ENCODE measurements around the gene CHPF2.
A peak's percentile ranks its signal among the peaks of the same experiment; 100 is the strongest.

The CHPF2 gene

DNA sequence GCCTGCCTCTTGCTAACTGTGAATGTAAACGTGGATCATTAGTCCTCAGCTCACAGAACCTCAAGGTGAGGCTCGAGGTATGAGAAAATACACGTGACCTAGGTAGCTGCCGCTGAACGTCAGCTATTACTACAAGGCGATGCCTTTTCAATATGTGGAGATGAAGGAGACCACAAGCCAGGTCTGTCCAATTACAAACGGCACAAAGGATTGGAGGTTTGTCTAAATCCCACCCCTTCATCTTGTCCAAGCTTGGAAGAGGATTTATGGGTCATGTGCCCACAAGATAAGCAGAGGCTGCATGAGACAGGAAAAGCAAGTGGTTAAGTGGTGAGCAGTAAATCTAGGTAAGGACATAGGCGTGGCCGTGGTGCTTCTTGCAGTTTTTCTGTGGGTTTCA lies 25.4 kb upstream of the CHPF2 start:
- DNase-seq (ENCODE audit: low read depth): no peak

DNA sequence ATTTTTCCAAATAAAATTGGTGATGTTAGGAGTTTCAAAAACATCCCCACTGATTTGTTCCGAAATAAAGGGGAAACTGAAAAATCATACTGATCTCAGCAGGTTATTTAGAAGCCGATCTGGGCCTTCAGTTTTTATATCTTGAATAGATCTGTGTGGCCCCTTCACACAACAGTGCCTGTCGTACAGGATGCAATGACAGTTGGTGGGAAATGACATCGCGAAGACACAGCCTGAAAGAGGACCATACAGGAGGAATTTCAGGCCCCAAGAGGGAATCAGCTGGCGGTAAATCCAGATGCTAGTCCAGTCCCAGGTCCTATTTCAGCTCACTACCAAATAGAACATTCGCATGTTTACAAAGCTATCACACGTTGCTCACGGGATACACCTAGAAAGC lies 25.0 kb upstream of the CHPF2 start:
- no peak for DNase-seq (ENCODE audit: low read depth)

DNA sequence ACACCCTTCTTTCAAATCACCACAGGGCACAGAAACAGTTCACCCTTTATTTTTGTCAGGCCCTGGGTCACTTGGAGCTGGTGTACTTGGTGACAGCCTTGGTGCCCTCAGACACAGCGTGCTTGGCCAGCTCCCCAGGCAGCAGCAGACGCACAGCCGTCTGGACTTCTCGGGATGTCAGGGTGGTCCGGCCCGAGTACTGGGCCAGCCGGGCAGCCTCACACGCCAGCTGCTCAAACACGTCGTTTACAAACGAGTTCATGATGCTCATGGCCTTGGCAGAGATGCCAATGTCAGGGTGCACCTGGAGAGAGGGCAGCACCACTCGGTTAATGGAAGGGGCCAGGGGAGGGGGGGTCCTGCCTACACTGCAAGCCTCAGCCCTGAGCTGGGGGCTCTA lies 24.5 kb upstream of the CHPF2 start:
- no peak for DNase-seq (ENCODE audit: low read depth)

DNA sequence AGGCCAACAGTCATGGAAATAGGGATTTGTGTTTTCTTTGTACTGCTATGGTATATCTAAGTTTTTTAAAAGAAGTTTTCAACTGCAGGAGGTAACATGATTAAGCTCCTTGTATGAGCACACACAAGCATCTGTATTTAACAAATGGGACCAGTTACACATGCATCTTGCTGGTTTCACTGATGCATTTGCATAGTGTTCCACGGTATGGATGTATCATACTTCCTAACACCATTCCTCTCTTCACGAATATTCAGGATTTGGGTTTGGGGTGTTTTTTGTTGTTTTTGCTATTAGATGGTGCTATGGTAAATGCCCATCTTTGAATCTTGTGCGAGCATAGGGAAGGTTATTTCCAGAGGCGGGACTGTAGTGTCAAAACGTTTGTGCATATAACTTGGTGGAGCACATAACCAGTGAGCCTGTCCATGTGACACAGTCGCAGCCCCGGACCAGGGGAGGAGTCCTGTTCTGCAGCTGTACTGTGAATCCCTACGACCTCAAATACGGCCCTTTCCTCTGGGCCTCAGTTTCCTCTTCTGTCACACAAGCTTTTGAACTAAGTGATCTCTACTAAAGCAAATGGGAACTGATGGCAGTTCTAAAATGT lies 23.9 kb upstream of the CHPF2 start:
- DNase-seq (ENCODE audit: low read depth): no peak

DNA sequence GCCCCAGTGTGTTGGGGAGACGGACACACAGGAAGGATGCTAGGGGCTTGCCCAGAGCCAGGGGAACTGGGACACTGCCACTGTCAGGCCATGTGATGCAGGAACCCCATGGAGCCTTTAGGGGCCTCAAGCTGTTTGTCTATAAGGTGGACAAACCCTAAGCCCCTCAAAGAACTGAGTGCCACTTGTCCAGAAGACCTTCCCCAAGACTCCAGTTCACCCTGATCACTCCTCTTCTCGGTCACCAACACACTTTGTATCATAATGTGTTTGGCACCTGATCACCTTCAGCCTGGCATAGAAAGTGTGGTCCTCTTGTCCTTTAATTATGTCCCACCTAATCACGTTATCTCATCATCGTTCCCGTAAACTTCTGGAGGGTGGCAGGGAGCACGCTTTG lies 22.7 kb upstream of the CHPF2 start:
- no peak for DNase-seq (ENCODE audit: low read depth)

DNA sequence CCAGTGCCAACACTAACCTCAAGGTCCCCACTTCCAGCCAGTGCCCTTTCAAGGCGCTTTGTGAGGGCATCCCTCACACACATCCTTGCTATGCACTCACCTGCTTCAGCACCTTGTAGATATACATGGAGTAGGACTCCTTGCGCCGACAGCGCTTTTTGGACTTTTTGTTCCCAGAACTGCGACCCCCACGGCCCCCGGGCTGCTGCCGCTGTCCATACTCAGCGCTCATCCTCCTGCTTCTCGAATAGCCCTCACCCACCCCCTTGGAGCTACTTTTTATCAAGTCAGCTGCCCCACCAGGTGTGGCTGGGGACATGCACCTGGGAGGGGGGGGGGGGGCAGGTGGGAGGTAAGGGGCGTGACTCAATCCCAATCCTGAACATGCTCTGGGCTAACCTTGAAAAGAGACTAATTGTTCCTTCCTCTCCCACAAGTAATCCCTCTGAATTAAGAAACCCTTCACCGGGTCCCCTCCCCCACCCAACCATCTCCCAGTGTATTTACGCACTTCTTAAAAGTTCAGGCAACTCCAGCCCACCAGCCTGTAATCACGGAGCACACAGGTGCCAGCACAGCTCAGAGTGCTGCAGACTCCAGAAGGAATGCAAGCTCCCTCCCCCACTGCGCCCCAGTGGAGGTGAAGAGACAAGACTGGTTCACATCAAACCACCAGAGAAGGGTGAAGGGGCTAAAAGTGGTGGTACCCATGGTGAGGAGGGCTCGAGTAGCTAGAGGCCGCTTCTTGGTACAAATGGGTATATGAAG lies 22.0 kb upstream of the CHPF2 start, which contains the start of gene H2BK1:
Gene H2BK1, minus strand, starts transcription at position 402 of the 768 bp plus-strand sequence. Its CDS starts 170 bp downstream, at position 232.
- no peak for DNase-seq (ENCODE audit: low read depth)

DNA sequence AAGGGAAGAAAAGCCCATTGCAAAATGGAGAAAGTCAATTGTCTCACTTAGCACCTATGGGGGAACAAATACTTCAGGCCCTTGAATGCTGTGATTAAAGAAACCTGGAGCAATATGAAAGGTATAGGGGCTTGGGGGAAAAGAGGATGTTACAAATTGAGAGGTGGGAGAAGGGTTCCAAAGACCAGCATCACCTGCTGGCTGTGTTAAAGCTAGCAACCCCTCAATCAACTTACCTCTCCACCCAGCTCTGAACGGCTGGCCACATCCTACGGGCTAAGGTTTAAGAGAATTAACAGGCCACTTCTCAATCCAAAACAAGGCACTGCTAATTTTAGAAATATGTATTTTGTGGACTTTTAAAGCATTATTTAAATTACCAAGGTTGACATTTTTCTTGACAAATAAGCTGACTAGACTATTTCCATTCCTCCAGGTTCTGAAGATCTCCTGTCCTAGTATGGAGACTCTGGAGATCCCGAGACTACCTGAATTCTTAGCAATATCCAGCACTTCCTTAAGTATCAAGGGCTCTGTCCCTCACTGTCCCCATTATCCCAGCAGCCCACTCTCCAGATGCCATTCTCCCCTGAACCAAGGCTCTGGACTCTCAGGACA lies 21.0 kb upstream of the CHPF2 start:
- DNase-seq (ENCODE audit: low read depth): no peak

DNA sequence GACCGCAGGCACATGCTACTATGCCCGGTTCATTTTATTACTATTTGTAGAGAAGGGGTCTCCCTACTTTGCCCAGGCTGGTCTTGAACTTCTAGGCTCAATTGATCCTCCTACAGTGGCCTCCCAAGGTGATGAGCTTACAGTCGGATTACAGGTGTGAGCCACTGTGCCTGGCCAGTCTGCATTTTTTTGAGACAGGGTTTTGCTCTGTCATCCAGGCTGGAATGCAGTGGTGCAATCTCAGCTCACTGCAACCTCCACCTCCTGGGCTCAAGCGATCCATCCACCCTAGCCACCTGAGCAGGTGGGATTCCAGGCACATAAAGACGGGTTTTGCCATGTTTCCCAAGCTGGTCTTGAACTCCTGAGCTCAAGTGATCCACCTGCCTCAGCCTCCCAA lies 19.7 kb upstream of the CHPF2 start:
- no peak for DNase-seq (ENCODE audit: low read depth)

DNA sequence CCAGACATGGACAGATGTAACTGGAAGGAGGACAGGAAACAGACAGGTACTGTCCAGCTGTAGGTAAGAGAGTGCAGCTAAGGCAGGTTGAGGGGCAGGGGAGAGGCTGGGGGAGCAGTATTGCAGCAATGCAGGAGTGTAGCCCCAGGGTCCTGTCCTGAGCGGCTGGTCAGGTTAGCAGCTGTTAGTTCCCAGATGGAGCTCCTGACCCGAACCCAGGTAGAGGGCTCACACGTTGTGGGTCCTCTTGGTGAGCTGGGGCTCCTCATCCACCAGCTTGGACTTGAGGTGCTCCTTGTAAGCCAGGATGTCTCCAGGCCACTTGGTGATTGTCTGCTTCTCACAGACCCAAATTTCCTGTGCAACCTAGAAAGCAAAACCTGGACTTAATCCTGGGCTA lies 18.5 kb upstream of the CHPF2 start:
- DNase-seq (ENCODE audit: low read depth): no peak

DNA sequence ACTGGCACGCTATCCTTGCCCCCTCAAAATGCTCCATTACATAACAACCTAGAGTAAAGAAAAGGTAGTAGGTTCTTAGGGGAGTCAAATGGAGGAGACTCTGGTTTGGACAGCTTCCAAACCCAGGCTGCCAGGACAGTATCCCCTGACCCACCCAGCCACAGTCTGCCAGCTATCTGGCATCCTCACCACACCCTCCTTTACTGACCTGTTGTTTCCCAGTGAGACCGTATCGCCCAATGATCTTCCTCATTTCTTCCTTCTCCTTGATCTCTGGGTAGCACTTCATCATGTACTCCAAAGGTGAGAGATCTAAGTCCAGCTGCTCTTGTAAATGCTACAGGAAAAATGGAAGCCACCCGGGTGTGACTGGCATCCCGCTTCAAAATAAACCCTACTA lies 16.9 kb upstream of the CHPF2 start:
- DNase-seq (ENCODE audit: low read depth): no peak

DNA sequence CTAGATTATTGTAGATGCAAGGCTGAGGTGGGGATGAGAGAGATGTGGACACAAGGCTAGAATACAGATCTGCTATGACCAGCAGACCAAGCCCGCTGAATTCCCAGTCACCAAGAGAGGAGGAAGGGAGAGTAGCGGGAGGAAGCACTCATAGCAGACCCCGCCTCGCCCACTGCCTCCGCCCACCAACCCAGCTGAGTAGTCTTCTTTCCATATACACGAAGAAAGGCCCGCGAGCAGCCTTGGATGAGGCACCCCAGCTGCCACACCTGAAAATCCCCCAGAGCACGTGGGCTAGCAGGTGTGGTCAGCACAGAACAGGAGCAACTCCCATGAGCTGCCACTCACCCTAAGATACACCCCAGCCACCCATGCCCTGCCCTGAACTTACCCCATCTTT lies 14.1 kb upstream of the CHPF2 start:
- no peak for DNase-seq (ENCODE audit: low read depth)

DNA sequence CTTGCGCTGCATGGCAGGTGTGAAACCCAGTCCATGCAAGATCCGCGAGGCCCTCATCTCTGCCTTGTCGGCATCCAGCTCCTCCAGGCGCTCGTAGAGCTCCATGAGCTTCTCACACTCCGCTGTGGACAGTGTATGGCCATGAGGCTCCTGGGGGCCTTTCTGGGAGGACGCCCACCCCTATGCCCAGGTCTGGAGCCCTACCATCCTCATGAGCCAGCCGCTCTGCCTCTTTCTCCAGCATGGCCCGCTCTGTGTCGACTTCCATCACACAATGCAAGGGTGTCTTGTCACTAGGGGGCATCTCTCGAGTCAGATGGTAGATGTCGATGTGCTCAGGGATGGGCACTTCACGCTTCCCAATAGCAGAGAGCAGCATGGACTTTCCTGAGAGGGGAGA lies 8.6 kb upstream of the CHPF2 start:
- no peak for DNase-seq (ENCODE audit: low read depth)

DNA sequence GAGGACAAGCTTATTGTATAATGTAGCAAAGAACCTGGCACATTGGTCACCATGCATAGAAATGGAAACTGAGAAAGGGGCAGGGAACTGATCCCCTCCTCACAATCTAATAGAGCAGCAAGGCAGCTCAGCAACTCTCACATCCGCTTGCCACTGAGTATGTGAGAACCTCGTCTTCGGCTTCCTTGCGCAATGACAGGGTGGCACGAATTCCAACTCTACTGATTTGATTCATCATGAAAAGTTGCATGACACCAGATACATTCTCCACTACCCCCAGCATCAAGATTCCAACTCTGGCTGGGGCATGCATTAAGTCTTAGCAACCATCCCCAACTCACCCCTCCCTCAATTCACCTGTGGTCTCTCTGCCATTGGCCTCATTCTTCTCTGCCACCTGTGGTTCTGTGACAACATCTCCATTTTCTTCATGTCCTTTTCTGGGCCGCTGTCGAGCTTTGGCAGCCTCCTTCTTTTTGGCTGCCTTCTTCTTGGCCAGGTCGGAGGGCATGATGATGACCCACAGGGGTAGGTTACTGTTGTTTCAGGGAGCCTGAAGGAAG lies 6.3 kb upstream of the CHPF2 start:
- no peak for DNase-seq (ENCODE audit: low read depth)

DNA sequence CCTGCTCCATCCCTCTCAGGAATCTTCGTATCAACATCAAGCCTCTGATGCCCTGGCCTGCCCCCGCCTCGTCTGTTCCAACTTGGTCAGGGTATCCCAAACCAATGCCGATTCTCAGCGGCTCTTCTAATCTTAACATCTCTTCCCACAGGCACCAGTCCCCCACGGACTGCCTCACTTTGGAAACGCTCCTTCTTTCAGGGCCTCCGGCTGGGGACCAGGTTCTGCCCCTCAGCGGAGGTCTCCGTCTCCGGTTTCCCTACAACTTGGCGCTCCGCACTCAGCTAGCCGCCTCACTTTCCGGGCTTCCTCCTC lies 5.8 kb upstream of the CHPF2 start:
- DNase-seq (ENCODE audit: low read depth): no peak

DNA sequence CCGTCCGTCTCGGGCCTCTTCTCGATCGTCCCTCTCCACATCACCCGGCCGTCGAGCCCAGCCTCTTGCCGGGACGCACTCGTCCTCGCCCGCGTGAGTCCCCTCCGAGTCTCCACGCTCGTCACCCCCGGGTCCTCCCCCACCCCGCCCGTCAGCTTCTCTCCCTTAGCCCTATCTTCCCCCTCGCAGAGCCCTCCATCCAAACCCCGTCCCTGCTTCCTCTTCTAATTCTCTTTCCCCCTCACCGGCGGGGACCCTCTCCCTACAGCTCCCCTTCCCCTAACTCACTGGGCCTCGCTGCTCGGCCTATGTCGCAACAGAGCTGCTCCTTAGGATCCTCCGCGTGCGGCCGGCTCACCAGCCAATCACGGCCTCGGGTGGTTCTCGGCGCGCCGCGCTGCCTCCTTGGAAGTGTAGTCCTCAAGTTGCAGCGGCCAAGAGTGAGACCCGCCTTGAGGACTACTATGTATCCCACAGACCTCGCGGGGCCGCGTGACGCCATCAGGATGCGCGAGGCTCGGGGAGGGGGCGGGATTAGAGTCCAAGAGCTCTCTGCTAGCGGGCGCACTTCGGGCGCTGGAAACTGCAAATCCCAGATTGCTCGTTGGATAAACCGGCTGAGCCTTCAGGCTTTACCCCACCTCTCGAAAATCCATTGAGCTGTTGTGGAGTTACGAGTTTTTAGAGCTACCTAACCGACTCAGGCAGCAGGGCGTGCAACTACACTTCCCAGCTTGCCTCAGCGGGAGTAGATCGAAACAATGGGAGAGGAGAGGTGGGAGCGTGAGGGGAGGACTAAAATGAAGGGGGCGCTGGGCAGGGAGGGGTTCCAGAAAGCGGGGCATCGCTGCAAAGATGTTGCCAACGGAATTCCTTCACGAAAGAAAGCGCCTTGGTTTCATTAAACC lies 5.2 kb upstream of the CHPF2 start, which contains the start of gene ABCF2:
Gene ABCF2, minus strand, starts transcription at position 331 of the 908 bp plus-strand sequence. CDS start 747 bp downstream, outside the sequence.
- peak; percentile 97 for DNase-seq (ENCODE audit: low read depth)

DNA sequence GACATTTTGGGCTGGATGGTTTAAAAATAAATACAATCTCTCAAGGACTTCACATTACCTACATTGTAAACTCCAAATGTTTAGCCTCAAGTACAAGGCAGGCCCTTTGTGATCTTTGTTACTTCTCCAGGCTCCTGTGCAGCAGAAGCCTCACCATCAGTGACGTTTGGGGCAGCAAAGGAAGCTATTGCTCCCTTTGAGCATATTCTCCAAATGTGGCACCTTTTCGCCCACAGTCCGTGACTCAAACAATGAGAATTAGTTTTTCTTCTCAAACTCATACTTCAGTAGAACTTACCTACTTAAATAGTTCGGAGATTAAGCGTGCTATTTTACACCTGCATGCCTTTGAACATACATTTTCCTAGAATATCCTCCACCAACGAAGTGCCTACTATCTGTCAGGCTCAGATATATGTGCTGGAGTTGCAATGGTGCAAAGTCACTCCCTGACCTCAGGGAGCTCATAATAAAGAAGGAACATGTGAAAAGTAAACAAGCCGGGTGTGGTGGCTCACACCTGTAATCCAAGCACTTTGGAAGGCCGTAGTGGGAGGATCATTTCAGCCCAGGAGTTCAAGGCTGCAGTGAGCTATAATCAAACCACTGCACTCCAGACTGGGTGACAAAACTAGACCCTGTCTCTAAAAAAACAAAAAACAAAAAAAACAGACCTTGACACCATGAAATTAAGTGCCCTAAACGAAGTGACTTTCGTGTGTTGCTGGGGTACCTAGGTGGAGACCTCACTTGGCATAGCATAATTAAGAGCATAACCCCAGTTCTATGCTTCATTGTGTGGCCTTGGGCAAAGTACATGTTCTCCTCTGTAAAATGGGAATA lies 4.0 kb upstream of the CHPF2 start:
- no peak for DNase-seq (ENCODE audit: low read depth)

DNA sequence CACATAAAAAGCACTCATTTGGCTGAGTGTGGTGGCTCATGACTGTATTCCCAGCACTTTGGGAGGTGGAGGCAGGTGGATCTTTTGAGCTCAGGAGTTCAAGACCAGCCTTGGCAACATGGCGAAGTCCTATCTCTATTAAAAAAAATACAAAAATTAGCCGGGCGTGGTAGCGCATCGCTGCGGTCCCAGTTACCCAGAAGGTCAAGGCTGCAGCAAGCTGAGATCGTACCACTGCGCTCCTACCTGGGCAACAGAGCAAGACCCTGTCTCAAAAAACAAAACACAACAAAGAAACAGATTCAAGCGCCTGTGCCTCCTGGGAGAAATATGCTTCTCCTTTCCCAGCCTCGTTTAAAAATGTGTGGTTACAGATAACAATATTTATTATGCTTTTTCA lies 3.0 kb upstream of the CHPF2 start:
- no peak for DNase-seq (ENCODE audit: low read depth)

DNA sequence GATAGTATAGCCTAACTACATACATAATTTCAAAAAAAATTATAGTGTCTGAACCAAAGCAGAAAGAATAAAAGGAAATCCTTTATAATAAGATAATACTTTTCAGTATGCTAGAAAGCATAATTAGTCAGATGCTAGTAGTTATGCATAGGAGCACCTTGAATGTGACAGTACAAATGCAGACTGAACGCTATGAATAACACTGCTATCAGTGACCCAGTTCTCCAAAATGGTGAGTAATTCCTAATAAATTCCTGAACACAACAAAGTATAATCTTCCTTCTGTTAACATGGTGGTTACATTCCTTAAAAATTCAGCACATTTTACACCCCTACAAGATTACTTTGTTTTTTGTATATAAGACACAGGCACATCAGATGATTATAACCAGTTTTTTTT lies 1.2 kb upstream of the CHPF2 start:
- DNase-seq (ENCODE audit: low read depth): no peak

DNA sequence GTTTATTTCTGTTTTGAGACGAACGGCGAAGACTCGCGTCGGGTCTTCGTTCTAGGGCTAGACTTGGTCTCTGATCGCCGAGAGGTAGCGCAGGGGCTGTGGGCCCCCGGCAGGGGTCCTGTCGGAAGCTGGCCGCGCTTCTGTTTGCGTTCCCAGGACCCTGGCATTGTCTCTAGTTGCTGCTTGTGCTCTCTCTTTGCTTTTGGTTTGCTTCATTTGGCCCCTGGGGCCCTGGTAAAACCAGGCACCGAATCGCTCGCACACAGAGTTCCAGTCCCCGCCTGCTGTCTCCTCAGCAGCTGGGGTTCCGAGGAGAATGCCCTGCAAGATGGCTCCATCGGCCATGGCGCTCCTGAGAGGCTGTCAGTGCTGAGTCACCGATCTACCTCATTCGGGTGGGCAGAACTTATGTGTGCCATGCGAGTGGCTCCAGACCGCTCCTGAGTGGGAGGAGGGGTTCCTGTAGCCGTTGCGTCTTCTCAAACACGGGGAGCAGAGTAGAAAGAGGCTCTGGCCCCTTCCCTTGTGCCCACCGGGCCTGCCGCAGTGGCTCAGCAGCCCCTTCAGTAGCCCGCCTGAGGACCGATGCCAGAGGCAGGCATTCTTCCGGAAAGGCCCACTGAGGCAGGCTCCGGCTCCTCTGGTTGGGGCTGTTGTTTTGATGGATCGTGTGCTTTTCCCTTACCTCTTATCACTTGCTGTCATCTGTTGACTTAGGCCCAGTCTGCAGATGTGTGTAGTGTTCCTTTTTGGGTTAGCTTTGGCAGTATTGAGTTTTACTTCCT lies 826 bp downstream of the CHPF2 start:
- DNase-seq (ENCODE audit: low read depth): peak; percentile 62

DNA sequence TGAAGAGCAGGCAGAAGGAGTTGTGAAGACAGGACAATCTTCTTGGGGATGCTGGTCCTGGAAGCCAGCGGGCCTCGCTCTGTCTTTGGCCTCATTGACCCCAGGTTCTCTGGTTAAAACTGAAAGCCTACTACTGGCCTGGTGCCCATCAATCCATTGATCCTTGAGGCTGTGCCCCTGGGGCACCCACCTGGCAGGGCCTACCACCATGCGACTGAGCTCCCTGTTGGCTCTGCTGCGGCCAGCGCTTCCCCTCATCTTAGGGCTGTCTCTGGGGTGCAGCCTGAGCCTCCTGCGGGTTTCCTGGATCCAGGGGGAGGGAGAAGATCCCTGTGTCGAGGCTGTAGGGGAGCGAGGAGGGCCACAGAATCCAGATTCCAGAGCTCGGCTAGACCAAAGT lies 1.5 kb downstream of the CHPF2 start:
- DNase-seq (ENCODE audit: low read depth): no peak

Data from stimulated activated CD8-positive, alpha-beta memory T cell treated with anti-CD3 and anti-CD28 coated beads, Interleukin-12 subunit alpha, Interleukin-12 subunit beta, amount 100 ng/mL, for 4 hours (primary cell).